SK-N-SH treated with all-trans-retinoic acid at 6 μM for 48 hours (cell line): Measurements from ENCODE around the gene LTBP2.

ENCODE experiments used
- ATAC-seq: fragments of 200-7000 bp; cut with Tn5 transposase; 3 replicates; pipeline ENCODE4 v1.9.1; 2020; ENCODE audit warnings: mild to moderate bottlenecking, moderate library complexity
- ARNTL ChIP-seq: fragments of 450-650 bp; formaldehyde crosslinking; IDR thresholded peaks from 2 replicates; pipeline ENCODE4 v1.5.0; 2020; ENCODE audit warnings: low read depth, mild to moderate bottlenecking, moderate library complexity, borderline replicate concordance
- BACH2 ChIP-seq: fragments of 250-450 bp; sonication (Bioruptor Pico); IDR thresholded peaks from 2 replicates; pipeline ENCODE4 v1.9.0; 2021; ENCODE audit warnings: mild to moderate bottlenecking, borderline replicate concordance
- CREB5 ChIP-seq: fragments of 250-450 bp; sonication (Bioruptor Pico); IDR thresholded peaks from 2 replicates; pipeline ENCODE4 v1.5.1; 2020; ENCODE audit warnings: low read depth, mild to moderate bottlenecking, moderate library complexity
- CSDC2 ChIP-seq: fragments of 250-450 bp; sonication (Bioruptor Pico); IDR thresholded peaks from 2 replicates; pipeline ENCODE4 v1.5.0; 2020; ENCODE audit warnings: mild to moderate bottlenecking, moderate library complexity
- CSRNP3 ChIP-seq: fragments of 250-450 bp; sonication (Bioruptor Pico); IDR thresholded peaks from 2 replicates; pipeline ENCODE4 v1.5.1; 2021; ENCODE audit warnings: mild to moderate bottlenecking, moderate library complexity
- ESRRG ChIP-seq: fragments of 250-450 bp; sonication (Bioruptor Pico); IDR thresholded peaks from 2 replicates; pipeline ENCODE4 v1.6.1; 2021; ENCODE audit warnings: mild to moderate bottlenecking
- GLIS3 ChIP-seq: fragments of 250-450 bp; sonication (Bioruptor Pico); IDR thresholded peaks from 2 replicates; pipeline ENCODE4 v1.5.0; 2020; ENCODE audit warnings: mild to moderate bottlenecking, moderate library complexity
- ISL1 ChIP-seq: fragments of 250-450 bp; sonication (Bioruptor Pico); IDR thresholded peaks from 2 replicates; pipeline ENCODE4 v2.1.2; 2022; ENCODE audit warnings: mild to moderate bottlenecking, moderate library complexity
- PATZ1 ChIP-seq: fragments of 250-450 bp; sonication (Bioruptor Pico); IDR thresholded peaks from 2 replicates; pipeline ENCODE4 v1.8.0; 2020; ENCODE audit warnings: mild to moderate bottlenecking, moderate library complexity, borderline replicate concordance
- PPARA ChIP-seq: fragments of 250-450 bp; sonication (Bioruptor Pico); IDR thresholded peaks from 2 replicates; pipeline ENCODE4 v1.5.0; 2020; ENCODE audit warnings: mild to moderate bottlenecking, borderline replicate concordance
- RARB ChIP-seq: fragments of 250-450 bp; sonication (Bioruptor Pico); IDR thresholded peaks from 2 replicates; pipeline ENCODE4 v1.8.0; 2021; ENCODE audit warnings: mild to moderate bottlenecking, moderate library complexity
- SNAI2 ChIP-seq: fragments of 250-450 bp; sonication (Bioruptor Pico); IDR thresholded peaks from 2 replicates; pipeline ENCODE4 v1.5.0; 2020; ENCODE audit warnings: mild to moderate bottlenecking, moderate library complexity
- TCF4 ChIP-seq: fragments of 250-450 bp; sonication (Bioruptor Pico); IDR thresholded peaks from 2 replicates; pipeline ENCODE4 v1.8.0; 2021; ENCODE audit warnings: mild to moderate bottlenecking, moderate library complexity, borderline replicate concordance
- TOX ChIP-seq: fragments of 250-450 bp; sonication (Bioruptor Pico); IDR thresholded peaks from 2 replicates; pipeline ENCODE4 v1.8.0; 2021; ENCODE audit warnings: mild to moderate bottlenecking, moderate library complexity, borderline replicate concordance
- TSHZ2 ChIP-seq: fragments of 250-450 bp; sonication (Bioruptor Pico); IDR thresholded peaks from 2 replicates; pipeline ENCODE4 v1.5.0; 2020; ENCODE audit warnings: mild to moderate bottlenecking, moderate library complexity
- ZC3H10 ChIP-seq: fragments of 250-450 bp; sonication (Bioruptor Pico); IDR thresholded peaks from 2 replicates; pipeline ENCODE4 v1.5.1; 2021; ENCODE audit warnings: mild to moderate bottlenecking, moderate library complexity
- ZFP3 ChIP-seq: fragments of 250-450 bp; sonication (Bioruptor Pico); IDR thresholded peaks from 2 replicates; pipeline ENCODE4 v1.5.0; 2020; ENCODE audit warnings: mild to moderate bottlenecking, moderate library complexity
- ZFP30 ChIP-seq: fragments of 450-650 bp; formaldehyde crosslinking; IDR thresholded peaks from 2 replicates; pipeline ENCODE4 v1.5.0; 2022; ENCODE audit warnings: mild to moderate bottlenecking, moderate library complexity
- ZNF565 ChIP-seq: fragments of 450-650 bp; formaldehyde crosslinking; conservative IDR thresholded peaks from 2 replicates; pipeline ENCODE4 v1.5.0; 2020; ENCODE audit warnings: low read depth, mild to moderate bottlenecking, moderate library complexity
- ZNF8 ChIP-seq: fragments of 450-650 bp; formaldehyde crosslinking; IDR thresholded peaks from 2 replicates; pipeline ENCODE4 v1.5.0; 2020; ENCODE audit warnings: mild to moderate bottlenecking, moderate library complexity
- TF ChIP-seq, protein P1 (sequence below): fragments of 250-450 bp; sonication (Bioruptor Pico); IDR thresholded peaks from 2 replicates; pipeline ENCODE4 v1.8.0; 2021; ENCODE audit warnings: low read depth, mild to moderate bottlenecking, moderate library complexity, borderline replicate concordance

LTBP2 gene

DNA sequence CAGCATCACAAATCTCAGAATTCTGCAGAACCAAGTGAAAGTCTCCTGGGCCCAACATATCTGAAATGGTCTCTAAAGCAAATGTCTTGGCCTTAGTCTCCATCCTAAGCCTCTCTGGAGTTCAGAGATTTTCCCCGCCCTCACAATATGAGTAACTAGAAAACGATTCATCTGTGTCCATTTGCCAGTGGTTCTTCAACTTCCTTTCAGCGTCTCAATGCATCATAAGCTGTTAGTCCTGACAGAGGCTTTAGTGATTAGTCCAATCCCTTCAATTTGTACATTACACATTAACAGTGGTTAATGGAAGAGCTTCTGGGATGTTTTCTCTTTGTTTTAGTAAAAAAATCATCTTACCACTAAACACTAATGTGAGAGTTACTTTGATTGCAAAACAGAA is 136.4 kb downstream of the LTBP2 start (continued):
- no peak for TF ChIP-seq ZFP3 (CRISPR knock-in tag)
- TF ChIP-seq GLIS3: no peak
- no peak for TF ChIP-seq ZC3H10 (CRISPR knock-in tag)
- no peak for TF ChIP-seq ISL1 (CRISPR knock-in tag)
- TF ChIP-seq TCF4 (CRISPR knock-in tag): no peak

GRCh38 chr14:74474376-74474775 is 137.7 kb downstream of the LTBP2 start:
- no peak for TF ChIP-seq TSHZ2 (CRISPR knock-in tag)
- TF ChIP-seq, protein P1, sequence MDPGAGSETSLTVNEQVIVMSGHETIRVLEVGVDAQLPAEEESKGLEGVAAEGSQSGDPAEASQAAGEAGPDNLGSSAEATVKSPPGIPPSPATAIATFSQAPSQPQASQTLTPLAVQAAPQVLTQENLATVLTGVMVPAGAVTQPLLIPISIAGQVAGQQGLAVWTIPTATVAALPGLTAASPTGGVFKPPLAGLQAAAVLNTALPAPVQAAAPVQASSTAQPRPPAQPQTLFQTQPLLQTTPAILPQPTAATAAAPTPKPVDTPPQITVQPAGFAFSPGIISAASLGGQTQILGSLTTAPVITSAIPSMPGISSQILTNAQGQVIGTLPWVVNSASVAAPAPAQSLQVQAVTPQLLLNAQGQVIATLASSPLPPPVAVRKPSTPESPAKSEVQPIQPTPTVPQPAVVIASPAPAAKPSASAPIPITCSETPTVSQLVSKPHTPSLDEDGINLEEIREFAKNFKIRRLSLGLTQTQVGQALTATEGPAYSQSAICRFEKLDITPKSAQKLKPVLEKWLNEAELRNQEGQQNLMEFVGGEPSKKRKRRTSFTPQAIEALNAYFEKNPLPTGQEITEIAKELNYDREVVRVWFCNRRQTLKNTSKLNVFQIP: no peak
- no peak for TF ChIP-seq RARB
- no peak for TF ChIP-seq PPARA (CRISPR knock-in tag)
- TF ChIP-seq ESRRG: no peak
- no peak for TF ChIP-seq ZFP3 (CRISPR knock-in tag)
- no peak for TF ChIP-seq BACH2
- TF ChIP-seq ZC3H10 (CRISPR knock-in tag): no peak
- no peak for TF ChIP-seq CSDC2 (CRISPR knock-in tag)
- TF ChIP-seq ISL1 (CRISPR knock-in tag): no peak
- no peak for ATAC-seq

- no peak for TF ChIP-seq BACH2
- no peak for TF ChIP-seq PPARA (CRISPR knock-in tag)
- TF ChIP-seq CREB5: no peak
- TF ChIP-seq TOX (CRISPR knock-in tag): no peak
- no peak for TF ChIP-seq GLIS3
- no peak for TF ChIP-seq SNAI2
- TF ChIP-seq PATZ1 (CRISPR knock-in tag): no peak
- TF ChIP-seq ESRRG: no peak
- no peak for TF ChIP-seq TCF4 (CRISPR knock-in tag)
- TF ChIP-seq ZC3H10 (CRISPR knock-in tag): no peak
- no peak for TF ChIP-seq ZNF8
- TF ChIP-seq CSDC2 (CRISPR knock-in tag): no peak
- no peak for TF ChIP-seq ARNTL
- TF ChIP-seq RARB: no peak
- no peak for TF ChIP-seq CSRNP3 (CRISPR knock-in tag)
- no peak for TF ChIP-seq ZNF565 (CRISPR knock-in tag)
- no peak for TF ChIP-seq ZFP30 (CRISPR knock-in tag)
- TF ChIP-seq TSHZ2 (CRISPR knock-in tag): no peak
- ATAC-seq: no peak
Measured at GRCh38 chr14:74472601-74473000, 139.4 kb downstream of the LTBP2 start.
